ENCODE data around the gene TRIM45. TPM values are rescaled to one million over a fixed set of nuclear protein-coding genes. Genes with fewer than 3 reads are reported as not detected.
"Not testable (repeated sequence)": the region's sequence is repeated elsewhere in the genome, so short reads cannot be mapped to it uniquely, and the experiment has no call there.

Gene TRIM45
- total and polyA plus RNA-seq, 7 donors, result 3.3 to 25.4 (median 10.9) TPM

GRCh38 chr1:117122330-117123025 lies 929 bp upstream of the TRIM45 start:
- ATAC-seq (peak; percentile 18 to 38 (median 26)), DNase-seq (no peak)
- H3K27ac ChIP-seq, result peak overlapping the region; percentile 95
- peaks cover 40% of the 10 kb centered on the region for H3K4me1 ChIP-seq
- intact Hi-C loops (cut with DNase I), result loop anchor here in 1 of 2 donors (1.0 to 5.0 kb wide), 2 partner anchors 29 to 245 kb away; partner anchors contain the start of gene MAN1A2
- H3K4me3 ChIP-seq, result peak overlapping the region; percentile 78
- H3K36me3 ChIP-seq (ENCODE audit: insufficient read depth in 1 of 2, low read depth in 1 of 2), result no peaks in the 10 kb centered on the region
- no peaks in the 10 kb centered on the region for H3K9me3 ChIP-seq
- TF ChIP-seq CTCF (IDR thresholded peaks at IDR 0.05), result no peak
- no peaks in the 10 kb centered on the region for H3K27me3 ChIP-seq (ENCODE audit: insufficient read depth in 3 of 3, low read length in 2 of 3)
- 9 to 19% (median 11%) methylated on average over 32 of the region's 32 CpGs for WGBS, 3 donors

GRCh38 chr1:117120774-117121588 lies 568 bp downstream of the TRIM45 start:
- peaks cover 0 to 9% of the 10 kb centered on the region in 2 donors for H3K36me3 ChIP-seq (ENCODE audit: insufficient read depth in 1 of 2, low read depth in 1 of 2)
- no peak for TF ChIP-seq CTCF (IDR thresholded peaks at IDR 0.05)
- peaks cover 47% of the 10 kb centered on the region for H3K4me1 ChIP-seq
- no peaks in the 10 kb centered on the region for H3K27me3 ChIP-seq (ENCODE audit: insufficient read depth in 3 of 3, low read length in 2 of 3)
- no peaks in the 10 kb centered on the region for H3K9me3 ChIP-seq
- peak overlapping the region; percentile 95 for H3K27ac ChIP-seq
- no peak for DNase-seq
- ATAC-seq, result peak; percentile 31 to 56 (median 40)
- intact Hi-C loops (cut with DNase I), result loop anchor here in 1 of 2 donors (5.0 kb wide), 1 partner anchor 246 kb away; the partner anchor contains the start of gene MAN1A2
- WGBS, 3 donors, result 7 to 12% (median 8%) methylated on average over 27 to 29 of the region's 29 CpGs
- H3K4me3 ChIP-seq, result peak overlapping the region; percentile 78

- Histone ChIP-seq H3K4me3 (peak overlapping the region; percentile 78), H3K27ac (peak overlapping the region; percentile 95), H3K36me3 (ENCODE audit: insufficient read depth in 1 of 2, low read depth in 1 of 2) (peaks cover 0 to 28% of the 10 kb centered on the region in 2 donors), H3K4me1 (peaks cover 49% of the 10 kb centered on the region)
- 83 to 98% (median 84%) methylated on average over 10 of the region's 10 CpGs for WGBS, 3 donors
- not testable (repeated sequence) for H3K27me3 ChIP-seq (ENCODE audit: insufficient read depth in 3 of 3, low read length in 2 of 3); DNase-seq; H3K9me3 ChIP-seq; ATAC-seq
- intact Hi-C loops (cut with DNase I), result loop anchor here in 1 of 2 donors (5.0 kb wide), 1 partner anchor 37 kb away; no protein-coding TSS in a partner anchor
Measured at GRCh38 chr1:117119144-117119543, 2.4 kb downstream of the TRIM45 start.

- H3K27ac ChIP-seq, result peak overlapping the region; percentile 95
- ATAC-seq (no peak), DNase-seq (peak in 1 of 2 donors; percentile 47)
- H3K4me3 ChIP-seq, result peak overlapping the region; percentile 78
- peaks cover 50% of the 10 kb centered on the region for H3K4me1 ChIP-seq
- no peaks in the 10 kb centered on the region for H3K27me3 ChIP-seq (ENCODE audit: insufficient read depth in 3 of 3, low read length in 2 of 3)
- 31 to 46% (median 32%) methylated on average over 12 of the region's 12 CpGs for WGBS, 3 donors
- intact Hi-C loops (cut with DNase I), result loop anchor here in 1 of 2 donors (5.0 kb wide), 1 partner anchor 36 kb away; no protein-coding TSS in a partner anchor
- H3K36me3 ChIP-seq (ENCODE audit: insufficient read depth in 1 of 2, low read depth in 1 of 2), result peaks cover 0 to 38% of the 10 kb centered on the region in 2 donors
- no peaks in the 10 kb centered on the region for H3K9me3 ChIP-seq
- no peak for TF ChIP-seq CTCF (IDR thresholded peaks at IDR 0.05)
Measured at GRCh38 chr1:117118137-117118536, 3.4 kb downstream of the TRIM45 start.

- TF ChIP-seq CTCF (IDR thresholded peaks at IDR 0.05), result no peak
- Histone ChIP-seq H3K4me3 (peak overlapping the region; percentile 78), H3K27ac (peak overlapping the region; percentile 95), H3K27me3 (ENCODE audit: insufficient read depth in 3 of 3, low read length in 2 of 3) (no peaks in the 10 kb centered on the region), H3K36me3 (ENCODE audit: insufficient read depth in 1 of 2, low read depth in 1 of 2) (peaks cover 0 to 42% of the 10 kb centered on the region in 2 donors), H3K9me3 (no peaks in the 10 kb centered on the region), H3K4me1 (peaks cover 46% of the 10 kb centered on the region)
- no peak for ATAC-seq
- 24 to 54% (median 30%) methylated on average over 2 of the region's 2 CpGs for WGBS, 3 donors
- no peak for DNase-seq
- intact Hi-C loops (cut with DNase I), result loop anchor here in 1 of 2 donors (2.0 to 5.0 kb wide), 2 partner anchors 21 to 35 kb away; no protein-coding TSS in a partner anchor
Measured at GRCh38 chr1:117117697-117118096, 3.9 kb downstream of the TRIM45 start.
